Measurements from ENCODE around the gene CCDC136. TPM values are rescaled to one million over a fixed set of nuclear protein-coding genes. Genes with fewer than 3 reads are reported as not detected.

The CCDC136 gene
- total RNA-seq, 4 donors from 2014 or later: 0.35 to 35.5 (median 6.1) TPM

DNA sequence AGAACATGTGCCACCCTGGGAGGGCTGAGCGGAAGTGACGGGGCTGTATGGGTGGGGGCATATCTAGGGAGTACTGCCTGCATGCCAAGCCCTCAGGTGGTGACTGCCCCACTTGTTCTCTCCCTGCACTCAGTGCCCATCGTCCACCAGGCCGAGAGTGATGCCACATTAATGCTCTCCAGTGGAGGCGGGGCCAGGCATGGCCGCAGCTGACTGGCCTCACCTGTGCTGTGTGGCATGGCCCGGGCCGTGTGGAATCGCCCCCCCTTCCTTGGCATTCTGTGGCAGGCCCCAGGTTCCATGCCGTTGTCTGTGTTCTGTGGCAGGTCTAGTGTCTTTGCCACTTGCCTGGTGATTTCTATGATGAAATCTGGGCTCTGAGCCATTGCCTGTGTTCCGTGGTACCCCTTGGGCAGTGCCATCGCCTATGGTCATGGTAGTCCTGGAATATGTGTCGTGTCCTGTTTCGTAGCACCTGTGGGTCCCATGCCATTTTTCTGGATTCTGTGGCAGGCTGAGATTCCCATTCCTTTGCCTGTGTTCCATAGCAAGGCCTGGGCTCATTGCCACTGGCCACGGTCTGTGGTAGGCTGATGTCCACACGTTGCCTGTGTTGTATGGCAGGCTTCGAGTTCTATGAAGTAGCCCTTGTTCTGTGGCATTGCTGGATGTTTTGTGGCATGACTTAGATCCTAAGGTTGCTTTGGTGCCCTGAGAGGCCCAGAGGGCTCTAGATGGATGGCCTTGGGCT is 47.4 kb downstream of the CCDC136 start:
- H3K27ac ChIP-seq: no peak overlapping the region
- no peaks in the 10 kb centered on the region for H3K9me3 ChIP-seq
- no peak for DNase-seq
- H3K27me3 ChIP-seq: no peaks in the 10 kb centered on the region
- H3K4me3 ChIP-seq: no peak overlapping the region
- no peaks in the 10 kb centered on the region for H3K4me1 ChIP-seq
- no peak for TF ChIP-seq POLR2A (IDR thresholded peaks at IDR 0.05)
- TF ChIP-seq, protein P1, sequence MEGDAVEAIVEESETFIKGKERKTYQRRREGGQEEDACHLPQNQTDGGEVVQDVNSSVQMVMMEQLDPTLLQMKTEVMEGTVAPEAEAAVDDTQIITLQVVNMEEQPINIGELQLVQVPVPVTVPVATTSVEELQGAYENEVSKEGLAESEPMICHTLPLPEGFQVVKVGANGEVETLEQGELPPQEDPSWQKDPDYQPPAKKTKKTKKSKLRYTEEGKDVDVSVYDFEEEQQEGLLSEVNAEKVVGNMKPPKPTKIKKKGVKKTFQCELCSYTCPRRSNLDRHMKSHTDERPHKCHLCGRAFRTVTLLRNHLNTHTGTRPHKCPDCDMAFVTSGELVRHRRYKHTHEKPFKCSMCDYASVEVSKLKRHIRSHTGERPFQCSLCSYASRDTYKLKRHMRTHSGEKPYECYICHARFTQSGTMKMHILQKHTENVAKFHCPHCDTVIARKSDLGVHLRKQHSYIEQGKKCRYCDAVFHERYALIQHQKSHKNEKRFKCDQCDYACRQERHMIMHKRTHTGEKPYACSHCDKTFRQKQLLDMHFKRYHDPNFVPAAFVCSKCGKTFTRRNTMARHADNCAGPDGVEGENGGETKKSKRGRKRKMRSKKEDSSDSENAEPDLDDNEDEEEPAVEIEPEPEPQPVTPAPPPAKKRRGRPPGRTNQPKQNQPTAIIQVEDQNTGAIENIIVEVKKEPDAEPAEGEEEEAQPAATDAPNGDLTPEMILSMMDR (IDR thresholded peaks at IDR 0.05): no peak
- peaks cover 0 to 27% (median 0%) of the 10 kb centered on the region in 3 donors for H3K36me3 ChIP-seq

DNA sequence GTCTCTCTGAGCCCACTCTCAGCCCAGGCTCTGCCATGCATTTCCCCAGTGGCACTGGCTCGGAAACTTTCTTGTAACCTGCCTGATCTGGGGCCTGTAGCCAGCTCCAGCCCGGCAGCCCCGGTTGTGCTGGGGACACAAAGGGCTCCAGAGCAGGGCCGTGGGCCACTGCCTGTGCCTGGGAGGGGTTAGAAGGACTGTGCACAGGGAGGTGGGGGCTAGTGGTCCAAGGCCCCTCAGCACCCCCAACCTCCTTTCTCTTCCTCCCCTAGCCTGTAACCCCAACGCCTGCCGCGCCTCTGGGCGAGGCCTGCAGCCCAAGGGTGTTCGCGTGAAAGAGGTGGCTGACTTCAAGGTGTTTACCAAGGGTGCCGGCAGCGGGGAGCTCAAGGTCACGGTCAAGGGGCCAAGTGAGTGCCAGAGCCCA is 48.0 kb downstream of the CCDC136 start:
- H3K36me3 ChIP-seq: peaks cover 0 to 33% (median 0%) of the 10 kb centered on the region in 3 donors
- no peak overlapping the region for H3K4me3 ChIP-seq
- no peaks in the 10 kb centered on the region for H3K27me3 ChIP-seq
- no peak overlapping the region for H3K27ac ChIP-seq
- H3K9me3 ChIP-seq: no peaks in the 10 kb centered on the region
- TF ChIP-seq, protein P1 (IDR thresholded peaks at IDR 0.05): no peak
- no peak for TF ChIP-seq POLR2A (IDR thresholded peaks at IDR 0.05)
- H3K4me1 ChIP-seq: no peaks in the 10 kb centered on the region
- DNase-seq: no peak

DNA sequence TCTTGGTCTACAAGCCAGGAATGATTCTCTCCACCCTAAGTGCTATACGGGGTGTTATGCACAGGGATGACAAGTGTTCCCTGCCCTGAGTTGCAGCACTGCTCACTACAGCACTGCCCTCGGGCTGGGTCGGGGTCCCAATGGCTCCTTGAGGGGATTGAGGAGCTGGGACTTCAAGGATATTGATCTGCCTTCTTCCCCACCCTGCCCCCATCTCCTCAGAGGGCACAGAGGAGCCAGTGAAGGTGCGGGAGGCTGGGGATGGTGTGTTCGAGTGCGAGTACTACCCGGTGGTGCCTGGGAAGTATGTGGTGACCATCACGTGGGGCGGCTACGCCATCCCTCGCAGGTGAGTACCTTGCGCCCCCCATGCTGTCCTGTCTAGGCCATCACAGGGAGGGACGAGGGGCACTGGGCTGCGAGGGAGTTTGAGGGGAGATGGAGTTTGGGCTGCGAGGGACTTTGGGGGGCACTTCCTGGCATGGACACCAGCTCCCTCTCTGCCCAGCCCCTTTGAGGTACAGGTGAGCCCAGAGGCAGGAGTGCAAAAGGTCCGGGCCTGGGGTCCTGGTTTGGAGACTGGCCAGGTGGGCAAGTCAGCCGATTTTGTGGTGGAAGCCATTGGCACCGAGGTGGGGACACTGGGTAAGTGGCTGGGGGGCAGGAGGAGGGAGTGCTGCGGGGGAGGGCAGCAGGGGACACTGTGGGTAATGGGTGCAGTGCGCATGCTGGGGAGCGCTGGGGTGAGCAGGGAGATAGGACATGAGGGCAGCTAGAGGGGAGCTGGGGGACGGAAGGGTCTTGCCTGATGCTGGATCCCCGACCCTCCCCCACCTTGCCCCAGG is 48.8 kb downstream of the CCDC136 start:
- Histone ChIP-seq H3K4me3 (no peak overlapping the region), H3K36me3 (peaks cover 0 to 38% (median 0%) of the 10 kb centered on the region in 3 donors), H3K9me3 (no peaks in the 10 kb centered on the region), H3K27ac (no peak overlapping the region), H3K27me3 (no peaks in the 10 kb centered on the region), H3K4me1 (no peaks in the 10 kb centered on the region)
- no peak for DNase-seq
- TF ChIP-seq POLR2A (IDR thresholded peaks at IDR 0.05): no peak
- TF ChIP-seq, protein P1 (IDR thresholded peaks at IDR 0.05): no peak

DNA sequence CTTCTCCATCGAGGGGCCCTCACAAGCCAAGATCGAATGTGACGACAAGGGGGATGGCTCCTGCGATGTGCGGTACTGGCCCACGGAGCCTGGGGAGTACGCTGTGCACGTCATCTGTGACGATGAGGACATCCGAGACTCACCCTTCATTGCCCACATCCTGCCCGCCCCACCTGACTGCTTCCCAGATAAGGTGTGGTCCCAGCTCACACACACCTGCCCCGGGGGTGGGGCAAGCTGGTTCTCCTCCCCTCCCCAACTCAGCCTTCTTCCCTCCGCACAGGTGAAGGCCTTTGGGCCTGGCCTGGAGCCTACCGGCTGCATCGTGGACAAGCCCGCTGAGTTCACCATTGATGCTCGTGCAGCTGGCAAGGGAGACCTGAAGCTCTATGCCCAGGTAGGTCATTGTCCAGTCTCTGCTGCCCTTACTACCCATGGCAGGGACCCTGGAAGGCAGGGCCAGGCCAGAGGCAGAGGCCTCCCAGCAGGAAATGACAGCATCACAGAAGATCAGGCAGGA is 49.5 kb downstream of the CCDC136 start:
- Histone ChIP-seq H3K27me3 (no peaks in the 10 kb centered on the region), H3K4me3 (no peak overlapping the region), H3K9me3 (no peaks in the 10 kb centered on the region), H3K27ac (no peak overlapping the region), H3K36me3 (peaks cover 0 to 38% (median 0%) of the 10 kb centered on the region in 3 donors), H3K4me1 (no peaks in the 10 kb centered on the region)
- TF ChIP-seq, protein P1 (IDR thresholded peaks at IDR 0.05): no peak
- TF ChIP-seq POLR2A (IDR thresholded peaks at IDR 0.05): no peak
- peak in 2 of 3 donors; percentile 31 to 62 for DNase-seq

DNA sequence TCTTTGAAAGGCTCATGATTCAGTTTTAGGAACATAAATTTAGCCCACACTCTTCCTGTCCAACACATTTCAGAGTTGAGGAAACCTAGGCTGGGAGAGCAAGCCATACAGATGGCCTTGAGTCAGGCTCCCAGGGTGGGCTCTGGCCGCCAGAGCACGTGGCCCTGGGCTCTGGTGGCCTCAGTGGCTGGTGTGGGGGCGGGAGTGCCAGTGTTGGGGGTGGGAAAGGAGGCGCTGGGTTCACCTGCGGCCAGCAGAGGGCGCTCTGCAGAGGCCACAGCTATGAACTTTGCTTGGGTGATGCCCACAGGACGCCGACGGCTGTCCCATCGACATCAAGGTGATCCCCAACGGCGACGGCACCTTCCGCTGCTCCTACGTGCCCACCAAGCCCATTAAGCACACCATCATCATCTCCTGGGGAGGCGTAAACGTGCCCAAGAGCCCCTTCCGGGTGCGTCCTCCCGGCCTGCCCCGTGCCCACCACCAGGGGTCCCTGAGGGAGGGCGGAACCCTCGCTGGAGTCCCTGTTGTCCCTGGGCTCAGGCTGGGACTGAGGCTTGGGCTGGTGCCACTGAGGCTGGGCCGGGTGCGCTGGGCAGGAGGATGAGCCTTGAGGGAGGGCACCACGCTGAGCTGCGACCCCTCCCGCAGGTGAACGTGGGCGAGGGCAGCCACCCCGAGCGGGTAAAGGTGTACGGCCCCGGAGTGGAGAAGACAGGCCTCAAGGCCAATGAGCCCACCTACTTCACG is 50.3 kb downstream of the CCDC136 start:
- H3K36me3 ChIP-seq: peaks cover 0 to 36% (median 0%) of the 10 kb centered on the region in 3 donors
- TF ChIP-seq, protein P1 (IDR thresholded peaks at IDR 0.05): peak in 5 of 6 experiments; percentile 42 to 79 (median 60)
- TF ChIP-seq POLR2A (IDR thresholded peaks at IDR 0.05): no peak
- no peaks in the 10 kb centered on the region for H3K4me1 ChIP-seq
- H3K9me3 ChIP-seq: no peaks in the 10 kb centered on the region
- DNase-seq: peak; percentile 36 to 76 (median 68)
- H3K4me3 ChIP-seq: no peak overlapping the region
- no peak overlapping the region for H3K27ac ChIP-seq
- no peaks in the 10 kb centered on the region for H3K27me3 ChIP-seq
